HepG2 (cell line): Measurements from ENCODE around the gene ADSS1.

Experiments
- CTCF ChIP-seq: sonication (generic); formaldehyde crosslinking; IDR thresholded peaks from 2 replicates; pipeline ENCODE4 v1.5.0; 2020; ENCODE audit warnings: mild to moderate bottlenecking, missing genetic modification reagents, moderate library complexity
- EP300 ChIP-seq, 3 experiments: sonication (generic) in 1 of 3; formaldehyde crosslinking in 1 of 3; IDR thresholded peaks; 2 replicates each; pipeline versions ENCODE4 v1.5.1 to v1.6.1; 2011 to 2020; ENCODE audit warnings: low read depth in 2 of 3, low read length in 2 of 3, borderline replicate concordance in 1 of 3, improper control_type of control experiment in 1 of 3, mild to moderate bottlenecking in 1 of 3, missing genetic modification reagents in 1 of 3, moderate library complexity in 1 of 3
- NFE2L2 ChIP-seq: fragments of 150-350 bp; IDR thresholded peaks from 2 replicates; pipeline ENCODE4 v1.6.1; 2014; ENCODE audit warnings: low read length
- RAD21 ChIP-seq: fragments of 450-650 bp; formaldehyde crosslinking; IDR thresholded peaks from 2 replicates; pipeline ENCODE4 v1.5.0; 2020; ENCODE audit warnings: mild to moderate bottlenecking
- RBM39 ChIP-seq: fragments of 200-400 bp; formaldehyde crosslinking; IDR thresholded peaks from one replicate; pipeline ENCODE4 v1.6.1; 2018; ENCODE audit warnings: antibody characterized with exemption, mild to moderate bottlenecking, low read depth, low read length; ENCODE audit not compliant: poor library complexity, severe bottlenecking
- ZNF24 ChIP-seq: fragments of 450-650 bp; IDR thresholded peaks from 2 replicates; pipeline ENCODE4 v1.6.1; 2017; ENCODE audit warnings: antibody characterized with exemption, mild to moderate bottlenecking
- ZNF253 ChIP-seq: sonication (generic); formaldehyde crosslinking; IDR thresholded peaks from 2 replicates; pipeline ENCODE4 v1.8.0; 2022; ENCODE audit warnings: mild to moderate bottlenecking, missing genetic modification reagents, borderline replicate concordance
- ZNF263 ChIP-seq: sonication (generic); formaldehyde crosslinking; IDR thresholded peaks from 2 replicates; pipeline ENCODE4 v1.4.0; 2020; ENCODE audit warnings: missing genetic modification reagents
- ZNF614 ChIP-seq: IDR thresholded peaks from 2 replicates; pipeline ENCODE4 v1.6.1; 2018; ENCODE audit warnings: missing biosample characterization, missing genetic modification reagents, inconsistent platforms, borderline replicate concordance
- ZNF670 ChIP-seq: sonication (generic); formaldehyde crosslinking; IDR thresholded peaks from 2 replicates; pipeline ENCODE4 v1.8.0; 2022; ENCODE audit warnings: mild to moderate bottlenecking, missing genetic modification reagents, borderline replicate concordance

- no peak for TF ChIP-seq RBM39
- TF ChIP-seq ZNF24 = no peak
- no peak for TF ChIP-seq ZNF253 (CRISPR knock-in tag)
- TF ChIP-seq RAD21 (CRISPR knock-in tag) = no peak
- TF ChIP-seq ZNF614 (CRISPR knock-in tag) = no peak
- no peak for TF ChIP-seq ZNF263 (CRISPR knock-in tag)
- TF ChIP-seq NFE2L2 = no peak
- no peak for TF ChIP-seq CTCF (CRISPR knock-in tag)
- no peak for TF ChIP-seq ZNF670 (CRISPR knock-in tag)
- TF ChIP-seq EP300 (IDR thresholded peaks at IDR 0.05; ENCODE audit: low read depth in 2 of 2, low read length in 2 of 2) = no peak
- no peak for TF ChIP-seq EP300 (CRISPR knock-in tag; IDR thresholded peaks at IDR 0.05; ENCODE audit: borderline replicate concordance)
Observed at GRCh38 chr14:104765517-104765916, 41.5 kb downstream of the ADSS1 start.
